NCI-H345 treated with DMSO at 0.1 percent for 48 hours (cell line): ENCODE measurements around the gene PARD3.

ENCODE experiments used
- DNase-seq: peaks from one replicate; lab custom pipeline; 2025; ENCODE audit not compliant: unreplicated experiment; lab: John Stamatoyannopoulos, UW

Gene PARD3

GRCh38 chr10:34697351-34698247, 117.5 kb downstream of the PARD3 start:
- DNase-seq = no peak

GRCh38 chr10:34696423-34696822, 118.7 kb downstream of the PARD3 start:
- DNase-seq = no peak

GRCh38 chr10:34690383-34691049, 124.6 kb downstream of the PARD3 start:
- no peak for DNase-seq

- no peak for DNase-seq
Observed at GRCh38 chr10:34689053-34689452, 126.0 kb downstream of the PARD3 start.

GRCh38 chr10:34687434-34688210, 127.5 kb downstream of the PARD3 start:
- DNase-seq = no peak

- no peak for DNase-seq
Observed at GRCh38 chr10:34682580-34682979, 132.5 kb downstream of the PARD3 start.

GRCh38 chr10:34681933-34682332, 133.2 kb downstream of the PARD3 start:
- DNase-seq = no peak

GRCh38 chr10:34679177-34679576, 135.9 kb downstream of the PARD3 start:
- no peak for DNase-seq

- no peak for DNase-seq
Observed at GRCh38 chr10:34677591-34677990, 137.5 kb downstream of the PARD3 start.

GRCh38 chr10:34677132-34677531, 138.0 kb downstream of the PARD3 start:
- DNase-seq = no peak

- no peak for DNase-seq
Observed at GRCh38 chr10:34674176-34674575, 140.9 kb downstream of the PARD3 start.

- no peak for DNase-seq
Observed at GRCh38 chr10:34670081-34670480, 145.0 kb downstream of the PARD3 start.

GRCh38 chr10:34669079-34669478, 146.0 kb downstream of the PARD3 start:
- no peak for DNase-seq

GRCh38 chr10:34667177-34667576, 147.9 kb downstream of the PARD3 start:
- no peak for DNase-seq

GRCh38 chr10:34666008-34666704, 148.9 kb downstream of the PARD3 start:
- DNase-seq = no peak

- DNase-seq = no peak
Observed at GRCh38 chr10:34664706-34665105, 150.4 kb downstream of the PARD3 start.

GRCh38 chr10:34661580-34661979, 153.5 kb downstream of the PARD3 start:
- DNase-seq = no peak

GRCh38 chr10:34658934-34659333, 156.2 kb downstream of the PARD3 start:
- no peak for DNase-seq

GRCh38 chr10:34656661-34657060, 158.4 kb downstream of the PARD3 start:
- DNase-seq = no peak

GRCh38 chr10:34655286-34656170, 159.6 kb downstream of the PARD3 start:
- DNase-seq = no peak
